Loucy (cell line): ENCODE data around the gene RANBP3L.

ENCODE experiments used
- H2AFZ ChIP-seq: fragments of 200-600 bp; sonication (generic); 2 replicates; pipeline ENCODE4 v1.6.0; 2016; ENCODE audit warnings: antibody characterized with exemption, mild to moderate bottlenecking, low read length, moderate library complexity
- H3F3A ChIP-seq: fragments of 200-600 bp; 2 replicates; pipeline ENCODE4 v1.6.0; 2016; ENCODE audit warnings: antibody characterized with exemption, low read depth, mild to moderate bottlenecking
- H3K27me3 ChIP-seq: fragments of 200-600 bp; sonication (generic); 2 replicates; pipeline ENCODE4 v1.6.1; 2014; ENCODE audit warnings: low read length, mild to moderate bottlenecking; ENCODE audit not compliant: insufficient read depth, poor library complexity, severe bottlenecking
- H3K36me3 ChIP-seq: fragments of 200-600 bp; sonication (generic); 2 replicates; pipeline ENCODE4 v1.6.1; 2016; ENCODE audit warnings: low read length; ENCODE audit not compliant: insufficient read depth
- H3K4me1 ChIP-seq: fragments of 200-600 bp; sonication (generic); 2 replicates; pipeline ENCODE4 v1.5.1; 2014; ENCODE audit warnings: low read length, mild to moderate bottlenecking; ENCODE audit not compliant: insufficient read depth, poor library complexity, severe bottlenecking
- H3K4me2 ChIP-seq: fragments of 200-600 bp; sonication (generic); 2 replicates; pipeline ENCODE4 v1.6.0; 2014; ENCODE audit warnings: antibody characterized with exemption, low read length, low read depth, mild to moderate bottlenecking; ENCODE audit not compliant: poor library complexity, severe bottlenecking
- H3K4me3 ChIP-seq: fragments of 200-600 bp; sonication (generic); 2 replicates; pipeline ENCODE4 v1.5.1; 2014; ENCODE audit warnings: low read length, mild to moderate bottlenecking, mixed read lengths; ENCODE audit not compliant: poor library complexity, severe bottlenecking
- H3K79me2 ChIP-seq: fragments of 200-600 bp; sonication (generic); 2 replicates; pipeline ENCODE4 v1.6.1; 2014; ENCODE audit warnings: low read length; ENCODE audit not compliant: insufficient read depth
- H3K9ac ChIP-seq: fragments of 200-600 bp; sonication (generic); 2 replicates; pipeline ENCODE4 v1.6.0; 2014; ENCODE audit warnings: mild to moderate bottlenecking, low read depth, low read length, moderate library complexity; ENCODE audit not compliant: poor library complexity, severe bottlenecking
- H3K9me2 ChIP-seq: fragments of 200-600 bp; sonication (generic); replicated peaks from 2 replicates; pipeline ENCODE4 v1.6.1; 2016; ENCODE audit warnings: low read depth, low read length, mixed read lengths
- H3K9me3 ChIP-seq: fragments of 200-600 bp; sonication (generic); 2 replicates; pipeline ENCODE4 v1.6.1; 2014; ENCODE audit warnings: mild to moderate bottlenecking, antibody characterized with exemption, low read length, low read depth; ENCODE audit not compliant: insufficient read depth
- H4K20me1 ChIP-seq: fragments of 200-600 bp; sonication (generic); 2 replicates; pipeline ENCODE4 v1.6.0; 2014; ENCODE audit warnings: antibody characterized with exemption, low read length, mild to moderate bottlenecking; ENCODE audit not compliant: insufficient read depth, poor library complexity, severe bottlenecking
- CTCF ChIP-seq: fragments of 200-600 bp; sonication (generic); conservative IDR thresholded peaks from 2 replicates; pipeline ENCODE4 v1.5.1; 2014; ENCODE audit warnings: mild to moderate bottlenecking, antibody characterized with exemption, low read length
- EZH2phosphoT487 ChIP-seq: fragments of 200-600 bp; IDR thresholded peaks from 2 replicates; pipeline ENCODE4 v1.6.1; 2018; ENCODE audit warnings: antibody characterized with exemption, mild to moderate bottlenecking, moderate library complexity, borderline replicate concordance

RANBP3L gene

GRCh38 chr5:36300927-36301540 is 668 bp downstream of the RANBP3L start:
- H3K4me1 ChIP-seq, result peaks cover 11% of the 10 kb centered on the region
- TF ChIP-seq EZH2phosphoT487 (no peak), CTCF (no peak)
- peak overlapping the region; percentile 56 for H3K4me3 ChIP-seq
- peak overlapping the region; percentile 36 for H2AFZ ChIP-seq
- H3K4me2 ChIP-seq, result peak overlapping the region; percentile 72
- no peaks in the 10 kb centered on the region for H3K9me3 ChIP-seq
- H3K79me2 ChIP-seq, result no peaks in the 10 kb centered on the region
- H3K9ac ChIP-seq, result no peak overlapping the region
- H3K27me3 ChIP-seq, result no peaks in the 10 kb centered on the region
- H3K36me3 ChIP-seq, result no peaks in the 10 kb centered on the region
- H4K20me1 ChIP-seq, result no peaks in the 10 kb centered on the region
- no peaks in the 10 kb centered on the region for H3K9me2 ChIP-seq
- H3F3A ChIP-seq, result no peaks in the 10 kb centered on the region

- peaks cover 11% of the 10 kb centered on the region for H3K4me1 ChIP-seq
- H3K27me3 ChIP-seq, result no peaks in the 10 kb centered on the region
- H3K9ac ChIP-seq, result no peak overlapping the region
- no peaks in the 10 kb centered on the region for H3F3A ChIP-seq
- H2AFZ ChIP-seq, result 0 out of 2 replicates have a peak overlapping the region, but pooled peaks have one; percentile 36
- no peaks in the 10 kb centered on the region for H3K36me3 ChIP-seq
- H3K4me3 ChIP-seq, result no peak overlapping the region
- H3K9me3 ChIP-seq, result no peaks in the 10 kb centered on the region
- H4K20me1 ChIP-seq, result no peaks in the 10 kb centered on the region
- no peak for TF ChIP-seq EZH2phosphoT487
- no peak for TF ChIP-seq CTCF
- no peaks in the 10 kb centered on the region for H3K9me2 ChIP-seq
- no peaks in the 10 kb centered on the region for H3K79me2 ChIP-seq
- no peak overlapping the region for H3K4me2 ChIP-seq
Measured at GRCh38 chr5:36300191-36300926, 1.3 kb downstream of the RANBP3L start.

- Histone ChIP-seq H3K27me3 (no peaks in the 10 kb centered on the region), H3K36me3 (no peaks in the 10 kb centered on the region), H4K20me1 (no peaks in the 10 kb centered on the region), H3K9me3 (no peaks in the 10 kb centered on the region), H3K79me2 (no peaks in the 10 kb centered on the region), H3K4me2 (no peak overlapping the region), H3K4me1 (peaks cover 11% of the 10 kb centered on the region), H3K9ac (no peak overlapping the region), H3K4me3 (no peak overlapping the region), H3F3A (no peaks in the 10 kb centered on the region), H3K9me2 (no peaks in the 10 kb centered on the region), H2AFZ (no peak overlapping the region)
- TF ChIP-seq CTCF (no peak), EZH2phosphoT487 (no peak)
Measured at GRCh38 chr5:36298552-36298951, 3.1 kb downstream of the RANBP3L start.
